Muscle of arm (tissue), 12 donors: ENCODE measurements around the gene ZNF177. TPM values are rescaled to one million over a fixed set of nuclear protein-coding genes. Genes with fewer than 3 reads are reported as not detected.
A peak's percentile ranks its signal among the peaks of the same experiment; 100 is the strongest.

ENCODE experiments used
- DNase-seq: peaks from one replicate; pipeline ENCODE4 v3.0.0-alpha.2; 2013
- polyA plus RNA-seq, 12 donors: library from polyadenylated mRNA; unstranded; fragments of 120-200 nt; gene quantifications; one replicate each; pipeline ENCODE4 v1.2.1, GENCODE V29; 2013; ENCODE audit not compliant: insufficient read length in 12 of 12

Gene ZNF177
- polyA plus RNA-seq, 12 donors = 4.2 to 8.5 (median 6.2) TPM; not detected in 1

DNA sequence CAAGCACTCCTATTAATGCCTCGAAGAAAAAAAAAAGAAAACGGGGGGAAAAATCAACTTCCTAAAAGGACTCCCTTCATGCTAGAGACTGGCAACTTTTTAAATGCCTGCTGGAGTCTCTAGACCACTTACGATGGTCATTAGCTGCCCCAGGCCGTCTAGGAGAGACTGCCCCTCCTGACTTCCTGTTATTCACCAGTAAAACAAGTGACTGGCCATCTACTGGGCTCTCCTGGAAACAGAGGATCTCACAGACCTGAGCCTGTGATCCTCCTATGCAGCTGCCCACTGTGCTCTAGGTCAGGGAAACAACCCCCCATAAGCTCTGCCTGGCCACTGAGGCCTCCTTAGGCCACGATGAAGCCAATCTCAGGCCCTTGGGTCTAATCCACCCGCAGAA lies 65.1 kb downstream of the ZNF177 start:
- no peak for DNase-seq

DNA sequence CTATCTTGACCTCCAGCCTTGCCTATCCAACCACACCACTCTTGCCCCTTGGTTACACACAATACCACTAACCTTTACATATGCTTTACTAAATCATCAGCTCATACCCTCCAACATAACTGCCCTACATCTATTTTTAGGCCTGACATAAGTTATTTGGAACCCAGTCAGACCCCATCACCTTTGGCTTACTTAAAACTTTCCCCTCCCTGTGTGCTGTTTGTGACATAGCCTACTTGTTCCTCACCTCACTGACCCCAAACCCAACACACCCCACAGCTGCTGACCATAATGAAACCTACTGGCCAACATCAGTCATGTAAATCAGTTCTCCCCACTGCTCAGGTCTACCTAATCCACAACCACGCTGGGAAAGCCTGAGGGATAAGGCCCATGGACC lies 67.6 kb downstream of the ZNF177 start:
- no peak for DNase-seq

GRCh38 chr19:9431475-9431874 lies 68.7 kb downstream of the ZNF177 start:
- peak; percentile 7 for DNase-seq

Other genes starting within 250 kb of the ZNF177 start
- gene OR7G1, start 247.2 kb upstream of the ZNF177 start, polyA plus RNA-seq = not detected
- gene OR7G3, start 236.1 kb upstream of the ZNF177 start, polyA plus RNA-seq = not detected
- gene ZNF317, start 222.6 kb upstream of the ZNF177 start, polyA plus RNA-seq = 10 to 100 TPM in 10 of 12 donors, 1 to 10 TPM in 1, not detected in 1; 6.9 to 23.7 (median 21.6) TPM
- 1 to 10 TPM in 1 of 12 donors, under 1 TPM in 7, not detected in 4; 0.05 to 1.3 (median 0.11) TPM for gene OR7D2, start 184.0 kb upstream of the ZNF177 start, polyA plus RNA-seq
- gene OR7D4, start 143.4 kb upstream of the ZNF177 start, polyA plus RNA-seq = under 1 TPM in 2 of 12 donors, not detected in 10; 0.06 to 0.08 TPM
- not detected for gene OR7E24, start 112.1 kb upstream of the ZNF177 start, polyA plus RNA-seq
- 1 to 10 TPM in 11 of 12 donors, not detected in 1; 2.6 to 4.2 (median 3.5) TPM for gene ZNF699, start 53.2 kb upstream of the ZNF177 start, polyA plus RNA-seq
- 10 to 100 TPM in 11 of 12 donors, not detected in 1; 22.1 to 42.9 (median 30.2) TPM for gene ZNF559, start 38.8 kb upstream of the ZNF177 start, polyA plus RNA-seq
- gene ZNF266, start 72.6 kb downstream of the ZNF177 start, polyA plus RNA-seq = 10 to 100 TPM in 11 of 12 donors, not detected in 1; 13.4 to 48.4 (median 22.6) TPM
- under 1 TPM in 10 of 12 donors, not detected in 2; 0.05 to 0.60 (median 0.22) TPM for gene ZNF560, start 135.6 kb downstream of the ZNF177 start, polyA plus RNA-seq
- gene ZNF426, start 175.6 kb downstream of the ZNF177 start, polyA plus RNA-seq = 10 to 100 TPM in 10 of 12 donors, 1 to 10 TPM in 1, not detected in 1; 7.6 to 15.9 (median 12.9) TPM
- 10 to 100 TPM in 7 of 12 donors, 1 to 10 TPM in 4, not detected in 1; 6.5 to 19.3 (median 11.7) TPM for gene ZNF121, start 221.5 kb downstream of the ZNF177 start, polyA plus RNA-seq